NCI-H82 treated with DMSO at 0.1 percent for 48 hours (cell line): Measurements from ENCODE around the gene TRIM31.
"Not testable (repeated sequence)": the region's sequence is repeated elsewhere in the genome, so short reads cannot be mapped to it uniquely, and the experiment has no call there.

Experiments used
- DNase-seq: peaks from one replicate; lab custom pipeline; 2025; ENCODE audit not compliant: unreplicated experiment; lab: John Stamatoyannopoulos, UW

The TRIM31 gene

GRCh38 chr6:30149858-30150550, 37.1 kb upstream of the TRIM31 start:
- DNase-seq, result no peak

GRCh38 chr6:30149234-30149633, 36.3 kb upstream of the TRIM31 start:
- DNase-seq, result no peak

- DNase-seq, result no peak
Observed at GRCh38 chr6:30147096-30147495, 34.2 kb upstream of the TRIM31 start.

GRCh38 chr6:30145818-30146217, 32.9 kb upstream of the TRIM31 start:
- no peak for DNase-seq

- DNase-seq, result no peak
Observed at GRCh38 chr6:30144811-30145210, 31.9 kb upstream of the TRIM31 start.

GRCh38 chr6:30143780-30144179, 30.9 kb upstream of the TRIM31 start:
- no peak for DNase-seq

- no peak for DNase-seq
Observed at GRCh38 chr6:30142665-30143064, 29.8 kb upstream of the TRIM31 start.

- not testable (repeated sequence) for DNase-seq
Observed at GRCh38 chr6:30140240-30140639, 27.4 kb upstream of the TRIM31 start.

- no peak for DNase-seq
Observed at GRCh38 chr6:30136570-30137286, 23.8 kb upstream of the TRIM31 start.

- DNase-seq, result no peak
Observed at GRCh38 chr6:30135757-30136156, 22.9 kb upstream of the TRIM31 start, which contains the start of gene TRIM40. Gene TRIM40 (plus strand): TSS chr6:30136140. CDS start chr6:30137037, 897 bp downstream.

GRCh38 chr6:30135147-30135546, 22.3 kb upstream of the TRIM31 start:
- DNase-seq, result no peak

GRCh38 chr6:30131947-30132497, 19.1 kb upstream of the TRIM31 start:
- DNase-seq, result no peak

- peak; percentile 61 for DNase-seq
Observed at GRCh38 chr6:30130887-30131862, 18.3 kb upstream of the TRIM31 start.

- no peak for DNase-seq
Observed at GRCh38 chr6:30130179-30130679, 17.3 kb upstream of the TRIM31 start.

GRCh38 chr6:30129265-30130178, 16.6 kb upstream of the TRIM31 start:
- no peak for DNase-seq

- DNase-seq, result no peak
Observed at GRCh38 chr6:30127238-30128093, 14.6 kb upstream of the TRIM31 start.

- no peak for DNase-seq
Observed at GRCh38 chr6:30122515-30122914, 9.6 kb upstream of the TRIM31 start.

- DNase-seq, result no peak
Observed at GRCh38 chr6:30121446-30122366, 8.8 kb upstream of the TRIM31 start.
